NCI-H82 treated with DMSO at 0.1 percent for 48 hours (cell line): Measurements from ENCODE around the gene CTPS2.

Source experiments
- DNase-seq: peaks from one replicate; lab custom pipeline; 2025; ENCODE audit not compliant: unreplicated experiment; lab: John Stamatoyannopoulos, UW

Gene CTPS2

GRCh38 chrX:16714504-16714903, 2.0 kb upstream of the CTPS2 start:
- DNase-seq, result no peak

DNA sequence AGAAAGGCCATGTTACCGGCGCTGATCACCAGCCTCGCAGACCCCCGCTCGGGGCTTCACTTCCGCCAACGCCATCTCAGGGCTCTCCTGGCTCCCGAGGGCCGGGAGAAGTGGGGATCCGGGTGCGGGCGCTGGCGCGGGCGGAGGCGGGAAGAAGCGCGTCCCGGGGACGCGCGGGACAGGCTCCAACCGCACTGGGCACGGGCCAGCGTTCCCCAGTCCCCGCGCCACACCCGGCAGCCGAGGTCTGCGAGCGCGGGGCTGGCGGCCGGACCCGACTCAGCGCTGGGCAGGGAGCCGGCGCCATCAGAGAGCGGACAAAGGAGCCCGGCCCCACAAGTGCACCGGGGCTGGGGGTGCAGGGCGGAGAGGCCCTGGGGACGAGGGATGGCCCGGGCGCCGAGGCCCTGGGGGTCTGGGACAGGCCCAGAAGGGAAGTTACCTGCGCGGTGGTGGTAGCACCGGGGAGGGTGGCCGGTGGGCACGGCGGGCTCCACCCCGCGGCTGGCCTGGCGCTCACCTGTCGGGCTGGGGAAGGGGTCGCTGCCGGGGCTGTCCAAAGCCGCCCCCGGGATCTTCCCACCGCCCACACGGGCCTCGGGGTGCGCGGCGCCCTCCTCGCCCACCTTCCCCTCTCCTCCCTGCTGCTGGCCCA, 449 bp downstream of the CTPS2 start:
- DNase-seq, result no peak

GRCh38 chrX:16711219-16711811, 1.2 kb downstream of the CTPS2 start:
- DNase-seq, result no peak

DNA sequence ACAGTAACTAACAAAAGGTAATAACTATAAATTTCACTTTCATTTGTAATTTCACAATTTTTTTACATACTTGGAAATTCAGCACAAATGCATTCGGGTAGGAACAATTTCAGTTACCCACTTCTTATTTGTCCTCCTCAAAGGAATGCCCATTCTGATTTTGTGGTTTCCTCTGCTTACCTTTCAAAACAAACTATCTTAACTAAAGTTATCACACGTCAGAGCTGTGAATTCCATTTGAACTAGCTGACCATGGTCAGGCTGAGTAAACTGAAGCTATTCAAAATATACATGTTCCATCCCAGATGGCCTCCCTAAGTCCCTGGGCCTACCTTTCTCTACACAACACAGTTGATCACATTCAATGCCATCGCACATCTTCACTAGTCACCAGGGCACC, 4.5 kb downstream of the CTPS2 start:
- DNase-seq, result no peak

DNA sequence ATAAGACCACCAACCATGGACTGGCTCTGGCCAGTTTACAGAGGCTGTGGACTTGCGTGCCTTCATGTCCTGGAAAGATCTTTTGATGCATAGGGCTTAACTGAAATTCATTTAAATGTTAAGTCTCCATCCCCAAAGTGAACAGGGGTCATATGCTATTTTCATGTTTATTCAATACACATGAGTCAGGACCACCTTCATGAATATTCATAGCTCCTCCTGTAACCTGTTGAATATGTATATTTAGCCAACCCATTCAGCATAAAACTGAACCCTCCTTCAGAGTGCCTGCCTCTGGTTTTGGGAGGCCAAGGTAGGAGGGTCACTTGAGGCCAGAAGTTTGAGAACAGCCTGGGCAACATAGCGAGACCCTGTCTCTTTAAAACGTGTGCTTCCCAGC, 7.1 kb downstream of the CTPS2 start:
- no peak for DNase-seq

DNA sequence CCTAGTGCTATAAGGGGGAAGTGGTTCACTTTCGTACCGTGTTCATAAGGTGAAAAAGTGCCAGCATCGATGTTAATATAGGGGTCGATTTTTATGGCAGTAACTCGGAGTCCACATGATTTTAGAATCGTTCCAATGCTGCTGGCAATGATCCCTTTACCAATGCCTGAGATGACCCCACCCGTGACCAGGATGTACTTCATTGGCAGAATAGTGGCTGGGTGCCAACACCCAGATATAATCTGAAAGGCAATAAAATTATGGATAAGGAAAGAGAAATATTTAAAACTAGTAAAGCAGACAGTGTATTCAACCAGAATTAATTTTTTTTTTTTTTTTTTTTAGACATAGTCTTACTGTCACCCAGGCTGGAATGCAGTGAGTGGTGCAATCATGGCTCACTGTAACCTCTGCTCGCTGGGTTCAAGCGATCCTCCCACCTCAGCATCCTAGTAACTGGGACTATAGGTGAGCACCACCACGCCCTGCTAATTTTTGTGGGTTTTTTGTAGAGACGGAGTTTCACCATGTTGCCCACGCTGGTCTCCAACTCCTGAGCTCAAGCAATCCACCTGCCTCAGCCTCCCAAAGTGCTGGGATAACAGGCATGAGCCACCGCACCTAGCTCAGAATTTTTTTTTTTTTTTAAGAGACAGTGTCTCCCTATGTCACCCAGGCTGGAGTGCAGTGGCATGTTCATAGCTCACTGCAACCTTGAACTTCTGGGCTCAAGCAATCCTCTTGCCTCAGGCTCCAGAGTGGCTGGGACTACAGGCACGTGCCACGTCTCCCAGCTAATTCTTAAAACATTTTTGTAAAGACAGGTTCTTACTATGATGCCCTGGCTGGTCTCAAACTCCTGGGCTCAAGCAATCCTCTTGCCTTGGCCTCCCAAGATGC, 9.5 kb downstream of the CTPS2 start:
- DNase-seq, result no peak

DNA sequence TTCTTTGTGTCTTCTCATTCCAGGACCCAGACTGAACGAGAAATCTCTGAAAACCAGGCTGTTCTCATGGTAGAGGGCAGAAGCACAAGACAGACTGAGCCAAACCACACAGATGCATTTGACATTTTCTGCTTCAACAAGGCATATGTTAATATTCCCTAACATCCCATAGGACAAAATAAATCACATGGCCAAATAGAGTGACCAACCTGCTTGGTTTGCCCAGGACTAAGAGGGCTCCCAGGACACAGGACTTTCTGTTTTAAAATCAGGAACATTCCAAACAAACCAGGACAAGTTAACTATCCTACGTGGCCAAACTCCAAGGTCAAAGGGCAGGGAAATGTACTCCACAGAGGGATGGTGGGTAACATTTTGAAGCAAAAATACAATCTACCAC, 11.7 kb downstream of the CTPS2 start:
- no peak for DNase-seq

DNA sequence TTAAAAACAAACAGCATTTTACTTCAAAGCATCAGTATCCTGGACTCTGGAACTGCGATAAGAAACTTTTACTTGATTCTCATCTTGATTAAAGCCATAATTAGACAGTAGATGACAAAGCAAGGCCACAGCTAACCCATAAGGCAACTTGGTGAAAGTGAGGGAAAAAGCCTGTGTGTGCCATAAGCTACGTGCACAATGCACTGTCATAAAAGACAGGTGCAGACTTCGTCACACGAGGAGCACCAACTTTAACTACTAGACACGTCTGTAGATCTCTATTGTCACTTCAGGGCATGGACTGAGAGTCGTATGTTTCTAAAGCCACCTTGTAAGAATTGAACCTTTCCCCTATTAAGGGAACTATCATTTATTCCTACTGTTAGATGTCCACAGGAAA, 13.1 kb downstream of the CTPS2 start:
- DNase-seq, result no peak

DNA sequence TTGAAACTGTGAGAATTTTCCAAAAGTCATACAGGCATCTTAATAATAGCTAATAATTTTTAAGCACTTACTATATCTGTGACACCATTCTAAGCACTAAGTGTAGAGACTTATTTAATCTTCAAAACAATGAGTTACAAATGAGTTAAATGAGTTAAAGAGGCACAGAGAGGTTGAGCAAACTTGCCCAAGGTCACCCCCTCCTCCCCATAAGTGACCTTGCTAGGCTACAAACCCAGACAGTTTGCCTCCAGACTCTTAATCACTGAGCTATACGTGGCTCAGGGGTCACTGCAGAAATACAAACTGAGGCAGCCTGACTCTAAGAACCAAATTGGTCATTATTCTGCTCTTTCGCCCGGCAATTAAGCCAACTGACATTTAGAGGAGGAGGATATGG, 15.5 kb downstream of the CTPS2 start:
- no peak for DNase-seq

DNA sequence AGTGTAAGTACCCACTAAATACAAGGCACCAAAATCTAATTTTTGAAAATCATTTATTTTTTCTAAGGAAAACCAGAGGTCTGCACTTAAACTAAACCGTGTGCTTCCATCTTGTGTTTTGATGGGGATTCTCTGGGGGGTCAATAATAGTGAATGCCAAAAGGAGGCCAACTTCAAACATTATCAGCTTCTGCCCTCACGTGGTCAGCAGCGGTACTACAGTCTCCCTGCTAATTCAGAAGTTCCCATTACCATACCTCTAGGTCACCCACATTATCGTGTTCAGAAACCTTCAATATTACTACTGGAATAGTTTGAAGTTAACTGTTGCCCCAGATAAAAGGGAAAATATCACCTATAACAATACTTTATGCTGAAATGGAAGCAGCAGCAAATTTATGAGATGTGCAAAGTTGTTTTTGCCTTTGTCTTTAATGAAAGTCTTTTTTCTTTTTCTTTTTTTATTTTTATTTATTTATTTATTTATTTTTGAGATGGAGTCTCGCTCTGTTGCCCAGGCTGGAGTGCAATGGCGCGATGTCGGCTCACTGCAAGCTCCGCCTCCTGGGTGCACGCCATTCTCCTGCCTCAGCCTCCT, 17.3 kb downstream of the CTPS2 start:
- DNase-seq, result peak; percentile 13

GRCh38 chrX:16687514-16687913, 25.0 kb downstream of the CTPS2 start:
- DNase-seq, result no peak

DNA sequence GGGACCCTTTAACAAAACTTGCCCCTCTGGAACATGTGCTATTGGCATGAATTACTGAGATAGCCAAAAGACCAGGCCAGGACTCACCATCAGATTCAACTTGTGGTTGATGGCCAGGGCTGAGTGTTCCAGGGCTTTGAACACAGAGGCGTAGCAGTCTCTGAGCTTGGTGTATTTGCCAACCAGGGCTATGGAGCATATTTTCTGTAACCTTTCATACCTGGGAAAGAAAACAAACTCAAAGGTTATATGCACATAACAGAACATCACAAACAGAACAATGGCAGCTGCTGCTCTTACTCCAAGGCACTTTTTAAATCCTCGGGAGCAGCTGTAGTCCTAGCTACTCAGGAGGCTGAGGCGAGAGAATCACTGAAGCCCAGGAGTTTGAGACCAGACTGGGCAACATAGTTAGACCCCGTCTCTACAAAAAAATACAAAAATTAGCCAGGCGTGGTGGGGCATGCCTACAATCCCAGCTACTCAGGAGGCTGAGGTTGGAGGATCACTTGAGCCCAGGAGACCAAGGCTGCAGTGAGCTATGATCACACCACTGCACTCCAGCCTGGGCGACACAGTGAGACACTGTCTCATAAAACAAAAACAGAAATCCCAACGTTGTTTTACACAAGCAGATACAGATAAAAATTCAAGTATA, 29.3 kb downstream of the CTPS2 start:
- DNase-seq, result no peak

DNA sequence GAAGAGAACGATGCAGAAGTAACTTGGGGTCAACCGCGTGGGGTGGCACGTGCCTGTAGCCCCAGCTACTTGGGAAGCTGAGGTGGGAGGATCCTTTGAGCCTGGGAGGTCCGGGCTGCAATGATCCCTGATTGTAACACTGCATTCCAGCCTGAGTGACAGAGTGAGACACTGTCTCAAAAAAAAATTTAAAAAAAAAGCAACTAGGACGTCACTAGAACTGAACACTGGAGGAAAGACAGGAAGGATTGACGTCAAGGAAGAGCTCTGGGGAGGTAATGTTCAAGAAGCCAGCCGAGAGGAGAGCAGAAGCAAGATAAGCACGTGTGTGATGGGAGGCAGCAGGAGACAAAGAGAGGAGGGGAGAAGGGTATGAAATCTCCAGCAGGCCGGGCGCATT, 33.8 kb downstream of the CTPS2 start:
- DNase-seq, result no peak

- DNase-seq, result no peak
Observed at GRCh38 chrX:16671005-16671404, 41.5 kb downstream of the CTPS2 start.

- DNase-seq, result no peak
Observed at GRCh38 chrX:16666541-16666940, 45.9 kb downstream of the CTPS2 start.

- DNase-seq, result no peak
Observed at GRCh38 chrX:16665089-16665488, 47.4 kb downstream of the CTPS2 start.

DNA sequence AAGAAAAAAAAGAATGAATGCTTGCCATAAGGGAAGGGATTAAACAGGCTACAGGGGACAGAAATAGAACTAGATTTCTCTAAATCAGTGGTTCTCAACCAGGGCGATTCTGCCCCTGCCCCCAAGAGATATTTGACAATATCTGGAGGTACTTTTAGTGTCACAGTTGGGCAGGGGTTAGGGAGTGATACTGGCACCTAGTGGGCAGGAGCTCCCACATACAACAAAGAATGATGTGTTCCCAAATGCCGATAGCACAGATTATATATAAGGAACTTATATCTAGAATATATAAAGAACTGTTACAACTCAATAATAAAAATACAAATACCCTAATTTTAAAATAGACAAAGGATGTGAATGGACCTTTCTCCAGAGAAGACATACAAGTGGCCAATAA, 47.8 kb downstream of the CTPS2 start:
- no peak for DNase-seq

- DNase-seq, result no peak
Observed at GRCh38 chrX:16664074-16664473, 48.4 kb downstream of the CTPS2 start.

GRCh38 chrX:16662402-16662801, 50.1 kb downstream of the CTPS2 start:
- DNase-seq, result no peak

GRCh38 chrX:16661495-16661894, 51.0 kb downstream of the CTPS2 start:
- DNase-seq, result no peak

GRCh38 chrX:16659321-16659720, 53.1 kb downstream of the CTPS2 start:
- no peak for DNase-seq
